ENCODE results near the gene SRP68. TPM values are rescaled to one million over a fixed set of nuclear protein-coding genes. Genes with fewer than 3 reads are reported as not detected.

The SRP68 gene
- total and polyA plus RNA-seq, 4 donors, result 17.7 to 36.7 (median 28.7) TPM

DNA sequence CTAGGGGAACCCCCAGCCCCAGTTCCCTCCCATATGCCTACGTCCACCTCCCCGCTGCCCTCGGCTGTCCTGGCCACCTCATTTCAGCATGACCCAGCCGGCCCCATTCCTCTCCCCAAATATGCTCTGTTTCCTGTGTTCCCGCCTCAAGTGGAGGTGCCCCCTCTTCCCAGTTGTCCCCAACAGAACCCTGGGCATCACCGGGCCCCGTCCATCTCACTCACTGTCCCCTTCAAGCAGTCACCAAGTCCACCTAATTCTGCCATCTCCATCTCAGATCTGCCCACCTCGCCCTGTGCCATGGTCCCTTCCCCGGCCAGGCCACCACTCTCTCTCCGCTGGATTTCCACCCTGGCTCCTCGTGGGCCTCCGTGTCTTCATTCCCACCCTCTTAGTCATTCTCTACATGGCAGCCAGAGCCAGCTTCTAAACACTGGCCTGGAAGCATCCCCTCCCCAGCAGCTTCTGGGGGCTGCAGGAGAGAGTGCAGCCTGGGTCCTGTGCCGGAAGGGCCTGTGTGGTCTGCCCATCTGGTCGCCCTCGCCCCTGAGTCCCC, 58.9 kb downstream of the SRP68 start (continued):
- TF ChIP-seq TAF1 (conservative IDR thresholded peaks at IDR 0.05) (no peak), JUND (IDR thresholded peaks at IDR 0.05) (no peak), GABPA (IDR thresholded peaks at IDR 0.05 in 1 of 2, conservative IDR thresholded peaks at IDR 0.05 in 1 of 2) (no peak), HNF4G (IDR thresholded peaks at IDR 0.05) (no peak), EGR1 (IDR thresholded peaks at IDR 0.05; ENCODE audit: low read depth in 2 of 2) (no peak), SP1 (IDR thresholded peaks at IDR 0.05) (no peak)
- TF ChIP-seq, protein P1, sequence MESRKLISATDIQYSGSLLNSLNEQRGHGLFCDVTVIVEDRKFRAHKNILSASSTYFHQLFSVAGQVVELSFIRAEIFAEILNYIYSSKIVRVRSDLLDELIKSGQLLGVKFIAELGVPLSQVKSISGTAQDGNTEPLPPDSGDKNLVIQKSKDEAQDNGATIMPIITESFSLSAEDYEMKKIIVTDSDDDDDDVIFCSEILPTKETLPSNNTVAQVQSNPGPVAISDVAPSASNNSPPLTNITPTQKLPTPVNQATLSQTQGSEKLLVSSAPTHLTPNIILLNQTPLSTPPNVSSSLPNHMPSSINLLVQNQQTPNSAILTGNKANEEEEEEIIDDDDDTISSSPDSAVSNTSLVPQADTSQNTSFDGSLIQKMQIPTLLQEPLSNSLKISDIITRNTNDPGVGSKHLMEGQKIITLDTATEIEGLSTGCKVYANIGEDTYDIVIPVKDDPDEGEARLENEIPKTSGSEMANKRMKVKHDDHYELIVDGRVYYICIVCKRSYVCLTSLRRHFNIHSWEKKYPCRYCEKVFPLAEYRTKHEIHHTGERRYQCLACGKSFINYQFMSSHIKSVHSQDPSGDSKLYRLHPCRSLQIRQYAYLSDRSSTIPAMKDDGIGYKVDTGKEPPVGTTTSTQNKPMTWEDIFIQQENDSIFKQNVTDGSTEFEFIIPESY (IDR thresholded peaks at IDR 0.05), result no peak

DNA sequence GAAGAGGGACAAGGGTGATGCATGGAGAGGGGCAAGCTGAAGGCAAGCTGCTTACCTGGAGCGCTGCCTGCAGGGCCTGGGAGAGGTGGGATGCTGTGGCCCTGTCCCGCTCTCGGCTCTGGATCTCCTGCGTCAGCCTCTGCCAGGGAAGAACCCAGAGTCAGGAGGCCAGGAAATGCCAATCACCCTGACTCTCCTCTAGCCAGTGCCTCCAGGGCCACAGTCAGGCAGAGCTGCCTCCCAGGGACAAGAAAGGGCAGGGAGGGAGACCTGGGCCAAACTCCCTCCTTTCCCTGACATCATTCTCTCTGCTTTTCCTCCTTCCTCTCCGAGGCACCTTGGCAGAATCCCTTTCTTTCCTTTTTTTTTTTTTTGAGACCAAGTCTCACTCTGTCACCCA, 60.4 kb downstream of the SRP68 start:
- Histone ChIP-seq H3K27me3 (ENCODE audit: control insufficient read depth in 4 of 4, insufficient read depth in 4 of 4, low read length in 3 of 4) (no peaks in the 10 kb centered on the region), H3K27ac (ENCODE audit: low read depth in 1 of 2, low read length in 2 of 2) (no peak overlapping the region), H3K9me3 (ENCODE audit: control insufficient read depth in 4 of 4, low read length in 3 of 4) (no peaks in the 10 kb centered on the region), H3K4me1 (ENCODE audit: control insufficient read depth in 4 of 4, insufficient read depth in 4 of 4, low read length in 3 of 4) (peaks cover 0 to 6% (median 2%) of the 10 kb centered on the region in 4 donors), H3K4me3 (ENCODE audit: low read depth in 1 of 3, low read length in 3 of 3) (no peak overlapping the region), H3K9ac (ENCODE audit: low read depth in 1 of 2, low read length in 2 of 2) (no peak overlapping the region), H3K36me3 (ENCODE audit: control insufficient read depth in 4 of 4, insufficient read depth in 3 of 4, low read depth in 1 of 4, low read length in 3 of 4) (no peaks in the 10 kb centered on the region)
- TF ChIP-seq FOXA1 (IDR thresholded peaks at IDR 0.05) (no peak), SP1 (IDR thresholded peaks at IDR 0.05) (no peak), FOXA2 (IDR thresholded peaks at IDR 0.05) (no peak), HNF4A (conservative IDR thresholded peaks at IDR 0.05) (no peak), HNF4G (IDR thresholded peaks at IDR 0.05) (no peak), GABPA (IDR thresholded peaks at IDR 0.05 in 1 of 2, conservative IDR thresholded peaks at IDR 0.05 in 1 of 2) (no peak), EGR1 (IDR thresholded peaks at IDR 0.05; ENCODE audit: low read depth in 2 of 2) (no peak), TAF1 (conservative IDR thresholded peaks at IDR 0.05) (no peak), JUND (IDR thresholded peaks at IDR 0.05) (no peak), RXRA (IDR thresholded peaks at IDR 0.05) (no peak), YY1 (IDR thresholded peaks at IDR 0.05) (no peak), RAD21 (IDR thresholded peaks at IDR 0.05) (no peak), NR2F2 (IDR thresholded peaks at IDR 0.05) (no peak)
- TF ChIP-seq, protein P1 (IDR thresholded peaks at IDR 0.05), result no peak
- TF ChIP-seq, protein P2, sequence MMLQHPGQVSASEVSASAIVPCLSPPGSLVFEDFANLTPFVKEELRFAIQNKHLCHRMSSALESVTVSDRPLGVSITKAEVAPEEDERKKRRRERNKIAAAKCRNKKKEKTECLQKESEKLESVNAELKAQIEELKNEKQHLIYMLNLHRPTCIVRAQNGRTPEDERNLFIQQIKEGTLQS (IDR thresholded peaks at IDR 0.05), result no peak
- TF ChIP-seq, protein P3, sequence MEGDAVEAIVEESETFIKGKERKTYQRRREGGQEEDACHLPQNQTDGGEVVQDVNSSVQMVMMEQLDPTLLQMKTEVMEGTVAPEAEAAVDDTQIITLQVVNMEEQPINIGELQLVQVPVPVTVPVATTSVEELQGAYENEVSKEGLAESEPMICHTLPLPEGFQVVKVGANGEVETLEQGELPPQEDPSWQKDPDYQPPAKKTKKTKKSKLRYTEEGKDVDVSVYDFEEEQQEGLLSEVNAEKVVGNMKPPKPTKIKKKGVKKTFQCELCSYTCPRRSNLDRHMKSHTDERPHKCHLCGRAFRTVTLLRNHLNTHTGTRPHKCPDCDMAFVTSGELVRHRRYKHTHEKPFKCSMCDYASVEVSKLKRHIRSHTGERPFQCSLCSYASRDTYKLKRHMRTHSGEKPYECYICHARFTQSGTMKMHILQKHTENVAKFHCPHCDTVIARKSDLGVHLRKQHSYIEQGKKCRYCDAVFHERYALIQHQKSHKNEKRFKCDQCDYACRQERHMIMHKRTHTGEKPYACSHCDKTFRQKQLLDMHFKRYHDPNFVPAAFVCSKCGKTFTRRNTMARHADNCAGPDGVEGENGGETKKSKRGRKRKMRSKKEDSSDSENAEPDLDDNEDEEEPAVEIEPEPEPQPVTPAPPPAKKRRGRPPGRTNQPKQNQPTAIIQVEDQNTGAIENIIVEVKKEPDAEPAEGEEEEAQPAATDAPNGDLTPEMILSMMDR (IDR thresholded peaks at IDR 0.05; ENCODE audit: low read depth, low read length, missing input control), result no peak
- TF ChIP-seq, protein P4, sequence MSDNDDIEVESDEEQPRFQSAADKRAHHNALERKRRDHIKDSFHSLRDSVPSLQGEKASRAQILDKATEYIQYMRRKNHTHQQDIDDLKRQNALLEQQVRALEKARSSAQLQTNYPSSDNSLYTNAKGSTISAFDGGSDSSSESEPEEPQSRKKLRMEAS (IDR thresholded peaks at IDR 0.05), result no peak
- TF ChIP-seq, protein P5, sequence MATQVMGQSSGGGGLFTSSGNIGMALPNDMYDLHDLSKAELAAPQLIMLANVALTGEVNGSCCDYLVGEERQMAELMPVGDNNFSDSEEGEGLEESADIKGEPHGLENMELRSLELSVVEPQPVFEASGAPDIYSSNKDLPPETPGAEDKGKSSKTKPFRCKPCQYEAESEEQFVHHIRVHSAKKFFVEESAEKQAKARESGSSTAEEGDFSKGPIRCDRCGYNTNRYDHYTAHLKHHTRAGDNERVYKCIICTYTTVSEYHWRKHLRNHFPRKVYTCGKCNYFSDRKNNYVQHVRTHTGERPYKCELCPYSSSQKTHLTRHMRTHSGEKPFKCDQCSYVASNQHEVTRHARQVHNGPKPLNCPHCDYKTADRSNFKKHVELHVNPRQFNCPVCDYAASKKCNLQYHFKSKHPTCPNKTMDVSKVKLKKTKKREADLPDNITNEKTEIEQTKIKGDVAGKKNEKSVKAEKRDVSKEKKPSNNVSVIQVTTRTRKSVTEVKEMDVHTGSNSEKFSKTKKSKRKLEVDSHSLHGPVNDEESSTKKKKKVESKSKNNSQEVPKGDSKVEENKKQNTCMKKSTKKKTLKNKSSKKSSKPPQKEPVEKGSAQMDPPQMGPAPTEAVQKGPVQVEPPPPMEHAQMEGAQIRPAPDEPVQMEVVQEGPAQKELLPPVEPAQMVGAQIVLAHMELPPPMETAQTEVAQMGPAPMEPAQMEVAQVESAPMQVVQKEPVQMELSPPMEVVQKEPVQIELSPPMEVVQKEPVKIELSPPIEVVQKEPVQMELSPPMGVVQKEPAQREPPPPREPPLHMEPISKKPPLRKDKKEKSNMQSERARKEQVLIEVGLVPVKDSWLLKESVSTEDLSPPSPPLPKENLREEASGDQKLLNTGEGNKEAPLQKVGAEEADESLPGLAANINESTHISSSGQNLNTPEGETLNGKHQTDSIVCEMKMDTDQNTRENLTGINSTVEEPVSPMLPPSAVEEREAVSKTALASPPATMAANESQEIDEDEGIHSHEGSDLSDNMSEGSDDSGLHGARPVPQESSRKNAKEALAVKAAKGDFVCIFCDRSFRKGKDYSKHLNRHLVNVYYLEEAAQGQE (IDR thresholded peaks at IDR 0.05), result no peak
- 85% methylated on average over 5 of the region's 5 CpGs for WGBS
- no peak for DNase-seq (ENCODE audit: low spot score)
